ENCODE measurements around the gene CSHL1.
"Not testable (repeated sequence)": the region's sequence is repeated elsewhere in the genome, so short reads cannot be mapped to it uniquely, and the experiment has no call there.

CSHL1 gene

GRCh38 chr17:63881935-63882601 is 29.0 kb downstream of the CSHL1 start, which contains the start of gene GH2:
Gene GH2 (minus strand): TSS chr17:63881944. CDS start chr17:63881801, 143 bp downstream.
- DNase-seq = no peak

GRCh38 chr17:63881337-63881736 is 29.7 kb downstream of the CSHL1 start:
- DNase-seq = not testable (repeated sequence)

- DNase-seq = no peak
These were observed 30.4 kb downstream of the CSHL1 start for GRCh38 chr17:63880706-63881105.

- DNase-seq = not testable (repeated sequence)
These were observed 32.6 kb downstream of the CSHL1 start for GRCh38 chr17:63878413-63878812.

- not testable (repeated sequence) for DNase-seq
These were observed 36.4 kb downstream of the CSHL1 start for GRCh38 chr17:63874693-63875092.

- DNase-seq = not testable (repeated sequence)
These were observed 36.9 kb downstream of the CSHL1 start for GRCh38 chr17:63874061-63874626.

- not testable (repeated sequence) for DNase-seq
These were observed 37.5 kb downstream of the CSHL1 start, which contains the start of gene CSH2 for GRCh38 chr17:63873577-63873976. Gene CSH2 (minus strand): TSS chr17:63873677. CDS start chr17:63873614, 63 bp downstream.

- not testable (repeated sequence) for DNase-seq
These were observed 39.3 kb downstream of the CSHL1 start for GRCh38 chr17:63871646-63872365.

- not testable (repeated sequence) for DNase-seq
These were observed 40.8 kb downstream of the CSHL1 start for GRCh38 chr17:63870292-63870665.

- DNase-seq = not testable (repeated sequence)
These were observed 41.4 kb downstream of the CSHL1 start for GRCh38 chr17:63869491-63870291.

GRCh38 chr17:63866625-63867024 is 44.4 kb downstream of the CSHL1 start:
- DNase-seq = not testable (repeated sequence)
